BJ (cell line): ENCODE measurements around the gene P3H1. TPM values are rescaled to one million over a fixed set of nuclear protein-coding genes. Genes with fewer than 3 reads are reported as not detected.

ENCODE experiments used
- CTCF ChIA-PET: fragments of 350-600 bp; formaldehyde crosslinking; extraction: SDS; loops from one replicate; lab custom pipeline; 2021; ENCODE audit warnings: antibody characterized with exemption, inconsistent platforms; lab: Yijun Ruan, JAX
- POLR2A ChIA-PET: fragments of 300-600 bp; sonication (Branson Sonifier 250); formaldehyde crosslinking; extraction: SDS; loops from one replicate; lab custom pipeline; 2021; ENCODE audit warnings: antibody characterized with exemption; lab: Charles Lee
- DNase-seq: peaks from one replicate; pipeline ENCODE4 v3.0.0-alpha.2; 2011; ENCODE audit warnings: low read depth
- H3K27me3 ChIP-seq: 2 replicates; pipeline ENCODE4 v1.6.0; 2011; ENCODE audit warnings: low read length; ENCODE audit not compliant: control insufficient read depth, insufficient read depth
- H3K36me3 ChIP-seq: 2 replicates; pipeline ENCODE4 v1.5.1; 2011; ENCODE audit warnings: low read length; ENCODE audit not compliant: control insufficient read depth, insufficient read depth
- H3K4me3 ChIP-seq: 2 replicates; pipeline ENCODE4 v1.5.1; 2011; ENCODE audit warnings: low read depth, mild to moderate bottlenecking, control low read depth, low read length
- CTCF ChIP-seq: IDR thresholded peaks from 2 replicates; pipeline ENCODE4 v1.5.1; 2011; ENCODE audit warnings: low read depth, mild to moderate bottlenecking, control low read depth, inconsistent platforms, low read length, moderate library complexity; ENCODE audit not compliant: insufficient read depth
- polyA plus RNA-seq: library from polyadenylated mRNA; depleted of rRNA; stranded (reverse); fragments of >200 nt; gene quantifications from 2 replicates; pipeline ENCODE4 v1.2.3, GENCODE V29; 2011

The P3H1 gene
- polyA plus RNA-seq, 1 experiment = 228 TPM

GRCh38 chr1:42741706-42742105, 25.1 kb downstream of the P3H1 start:
- CTCF ChIA-PET = no interaction called here
- POLR2A ChIA-PET = no interaction called here
- Histone ChIP-seq H3K27me3 (no peaks in the 10 kb centered on the region), H3K36me3 (peaks cover 9% of the 10 kb centered on the region), H3K4me3 (no peak overlapping the region)
- DNase-seq = no peak
- no peak for TF ChIP-seq CTCF

GRCh38 chr1:42740851-42741580, 25.8 kb downstream of the P3H1 start:
- DNase-seq = no peak
- ChIA-PET CTCF (no interaction called here), POLR2A (no interaction called here)
- H3K27me3 ChIP-seq = no peaks in the 10 kb centered on the region
- TF ChIP-seq CTCF = no peak
- H3K4me3 ChIP-seq = no peak overlapping the region
- peaks cover 4% of the 10 kb centered on the region; the same call in 1 of the 2 replicates for H3K36me3 ChIP-seq

- POLR2A ChIA-PET = no interaction called here
- CTCF ChIA-PET = no interaction called here
- Histone ChIP-seq H3K4me3 (no peak within 1 kb of the TSS), H3K36me3 (no peaks in the 10 kb centered on the region), H3K27me3 (no peaks in the 10 kb centered on the region)
- no peak for TF ChIP-seq CTCF
- DNase-seq = no peak
Observed at GRCh38 chr1:42739753-42740700, 26.8 kb downstream of the P3H1 start, which contains the start of gene CLDN19. Gene CLDN19 (minus strand): TSS chr1:42740236. CDS start chr1:42740063, 173 bp downstream.

- no peak overlapping the region for H3K4me3 ChIP-seq
- H3K27me3 ChIP-seq = no peaks in the 10 kb centered on the region
- TF ChIP-seq CTCF = no peak
- no peak for DNase-seq
- no peaks in the 10 kb centered on the region for H3K36me3 ChIP-seq
- POLR2A ChIA-PET = no interaction called here
- CTCF ChIA-PET = interaction anchor here (1.7 kb wide), 1 partner anchor 19 kb away, joined by 5 read pairs; no protein-coding TSS in a partner anchor
Observed at GRCh38 chr1:42738678-42739226, 28.1 kb downstream of the P3H1 start.
